GM19324 (cell line): ENCODE data around the gene NEB.
"Not testable (repeated sequence)": the region's sequence is repeated elsewhere in the genome, so short reads cannot be mapped to it uniquely, and the experiment has no call there.

Experiments
- ATAC-seq: cut with Tn5 transposase; IDR thresholded peaks from one replicate; pipeline ENCODE4 v1.9.1; 2021; ENCODE audit warnings: mild to moderate bottlenecking, moderate library complexity; ENCODE audit not compliant: unreplicated experiment, low FRiP score

Gene NEB

DNA sequence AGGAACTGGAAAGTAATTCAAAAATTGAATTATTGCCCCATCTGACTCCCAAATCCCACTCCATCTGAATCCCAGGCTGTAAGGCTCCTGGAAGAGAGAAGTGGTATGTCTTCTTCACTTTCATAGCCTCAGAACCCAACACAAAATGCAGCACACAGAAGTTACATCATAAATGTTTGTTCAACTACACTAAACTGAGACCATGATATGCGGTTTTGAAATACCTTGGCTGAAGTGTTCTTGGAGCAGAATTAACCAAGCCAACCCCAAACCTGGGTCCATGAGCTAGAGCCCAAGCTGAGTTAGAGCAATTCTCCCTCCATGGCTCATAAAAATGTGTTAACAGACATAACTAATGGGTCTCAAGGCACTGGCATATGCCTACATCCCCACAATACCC is 23.3 kb downstream of the NEB start:
- ATAC-seq = no peak

DNA sequence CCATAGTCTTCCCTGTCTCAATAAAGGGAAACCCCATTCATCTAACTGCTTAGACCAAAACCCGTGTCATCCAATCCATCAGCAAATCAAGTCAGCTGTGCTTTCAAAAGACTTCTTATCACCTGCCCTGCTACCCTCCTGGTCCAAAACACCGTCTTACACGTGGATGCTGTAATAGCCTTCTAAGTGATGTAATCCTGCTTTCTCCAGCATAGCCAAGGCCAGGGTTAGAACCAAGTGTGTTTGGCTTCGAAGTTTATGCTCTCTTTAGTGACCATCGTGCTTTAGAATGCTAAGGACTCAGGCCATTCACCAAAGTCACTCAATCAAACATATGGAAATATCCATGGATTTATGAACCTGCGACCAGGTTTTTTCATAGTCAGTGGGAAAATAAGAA is 25.5 kb downstream of the NEB start:
- ATAC-seq = no peak

DNA sequence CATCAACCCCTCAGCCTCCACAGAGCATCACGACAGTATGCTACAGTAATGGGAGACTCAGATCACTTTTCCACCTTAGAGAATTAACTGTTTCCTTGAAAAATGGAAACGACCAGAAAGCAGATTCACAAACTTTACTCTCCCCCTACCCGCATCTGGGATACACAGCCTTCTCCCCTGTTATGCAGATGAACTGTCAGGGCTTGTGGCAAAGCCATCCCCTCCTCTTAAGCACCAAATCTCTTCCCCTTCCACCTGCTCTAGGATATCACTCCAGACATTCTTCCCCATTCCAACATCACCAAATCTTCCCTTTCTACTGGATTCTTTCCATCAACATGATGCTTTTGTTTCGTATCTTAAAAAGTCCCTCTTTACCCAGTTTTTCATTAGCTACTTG is 26.4 kb downstream of the NEB start:
- ATAC-seq = no peak

DNA sequence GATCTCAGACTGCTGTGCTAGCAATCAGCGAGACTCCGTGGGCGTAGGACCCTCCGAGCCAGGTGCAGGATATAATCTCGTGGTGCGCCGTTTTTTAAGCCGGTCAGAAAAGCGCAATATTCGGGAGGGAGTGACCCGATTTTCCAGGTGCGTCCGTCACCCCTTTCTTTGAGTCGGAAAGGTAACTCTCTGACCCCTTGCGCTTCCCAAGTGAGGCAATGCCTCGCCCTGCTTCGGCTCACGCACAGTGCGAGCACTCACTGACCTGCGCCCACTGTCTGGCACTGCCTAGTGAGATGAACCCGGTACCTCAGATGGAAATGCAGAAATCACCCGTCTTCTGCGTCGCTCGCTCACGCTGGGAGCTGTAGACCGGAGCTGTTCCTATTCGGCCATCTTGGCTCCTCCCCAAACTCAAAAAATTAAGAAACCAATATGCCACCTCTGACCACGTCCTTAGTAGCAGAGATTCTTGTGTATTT is 29.8 kb downstream of the NEB start:
- ATAC-seq = not testable (repeated sequence)

DNA sequence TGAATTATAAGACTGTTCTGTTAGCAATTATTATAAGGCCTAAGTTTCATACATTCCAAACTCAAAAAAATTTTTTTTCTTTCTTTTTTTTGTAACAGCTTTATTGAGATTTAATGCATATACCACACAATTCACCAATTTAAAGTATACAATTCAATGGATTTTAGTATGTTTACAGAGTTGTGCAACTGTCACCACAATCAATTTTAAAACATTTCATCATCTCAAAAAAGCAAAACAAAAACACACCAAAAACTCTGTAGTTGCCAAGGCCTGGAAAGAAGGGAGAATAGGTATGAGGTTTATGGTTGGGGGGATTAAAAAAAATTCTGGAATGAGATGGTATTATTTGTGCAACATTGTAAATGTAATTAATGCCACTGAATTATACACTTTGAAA is 36.1 kb downstream of the NEB start:
- ATAC-seq = not testable (repeated sequence)

DNA sequence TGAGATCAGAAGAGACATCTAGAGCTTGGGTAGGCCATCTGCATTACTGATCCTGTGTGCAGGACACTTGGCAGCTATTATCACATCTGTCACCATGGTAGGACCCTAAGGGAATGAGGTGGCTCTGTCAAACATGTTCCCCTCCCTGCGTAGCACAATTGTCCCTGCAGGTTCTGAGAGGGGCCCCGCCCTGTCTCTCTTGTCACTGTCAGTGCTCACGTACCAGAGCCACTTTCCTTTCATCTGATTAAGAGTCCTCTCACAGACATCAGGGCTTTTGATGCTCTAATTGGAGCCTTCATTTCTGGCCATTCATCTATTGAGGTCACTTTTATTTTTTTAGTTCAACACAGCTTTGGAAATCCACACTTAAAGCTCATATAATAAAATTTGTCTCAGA is 38.5 kb downstream of the NEB start:
- ATAC-seq = no peak

DNA sequence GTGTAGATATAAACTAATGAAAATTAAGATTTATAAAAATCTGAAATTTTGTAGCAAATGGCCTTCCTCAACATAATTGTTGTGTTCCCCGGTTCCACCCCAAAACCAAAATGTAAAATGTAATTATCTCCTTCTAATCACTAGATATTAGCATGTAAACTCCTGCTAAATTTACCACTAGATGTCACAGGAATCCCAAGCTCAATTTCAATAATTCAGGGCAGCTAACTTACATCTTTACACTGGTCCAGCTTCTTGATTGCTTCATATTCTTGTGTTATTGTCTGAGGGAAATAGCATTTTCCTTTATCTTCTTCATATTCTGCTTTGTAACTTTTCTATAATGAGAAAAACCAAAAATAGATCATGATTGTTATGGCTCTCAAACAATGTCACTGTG is 42.6 kb downstream of the NEB start:
- no peak for ATAC-seq

DNA sequence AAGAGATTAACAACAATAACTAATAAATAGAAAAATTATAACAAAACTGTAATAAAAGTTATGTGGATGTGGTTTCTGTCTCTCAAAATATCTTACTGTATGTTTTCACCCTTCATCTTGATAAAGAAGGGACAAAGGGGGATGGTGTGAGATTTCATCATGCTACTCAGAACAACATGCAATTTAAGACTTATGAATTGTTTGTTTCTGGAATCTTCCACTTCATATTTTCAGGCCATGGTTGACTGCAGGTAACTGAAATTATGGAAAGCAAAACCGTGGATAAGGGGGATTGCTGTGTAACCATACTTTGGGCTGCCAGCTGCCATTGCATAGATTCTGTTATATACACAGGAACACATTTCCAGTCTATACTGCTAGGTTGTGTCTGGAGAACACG is 45.6 kb downstream of the NEB start:
- no peak for ATAC-seq

DNA sequence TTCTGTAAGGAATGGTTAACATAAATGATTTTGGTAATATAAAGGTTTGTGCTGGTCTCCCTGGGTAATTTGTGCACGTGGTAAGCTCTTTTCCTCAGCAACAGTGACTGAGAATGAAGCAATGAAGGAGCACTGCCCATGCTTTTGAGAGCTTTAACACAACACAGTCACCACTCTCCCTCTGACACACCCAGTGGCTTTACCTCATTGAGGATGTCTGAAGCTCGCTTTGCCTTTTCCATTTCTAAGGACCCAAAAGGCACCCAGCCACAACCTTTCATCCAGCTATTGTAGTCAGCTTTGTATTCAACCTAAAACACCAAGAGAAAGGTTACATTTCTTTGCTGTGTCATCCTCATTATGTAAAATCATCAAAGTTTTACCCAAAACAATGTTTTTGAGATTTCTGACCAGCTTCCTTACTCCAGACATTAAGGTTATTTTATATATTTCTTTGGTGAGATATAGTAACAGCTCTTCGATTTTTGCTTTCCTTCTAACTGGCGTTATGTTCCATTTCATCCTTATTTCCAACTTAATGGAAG is 51.7 kb downstream of the NEB start:
- ATAC-seq = no peak

DNA sequence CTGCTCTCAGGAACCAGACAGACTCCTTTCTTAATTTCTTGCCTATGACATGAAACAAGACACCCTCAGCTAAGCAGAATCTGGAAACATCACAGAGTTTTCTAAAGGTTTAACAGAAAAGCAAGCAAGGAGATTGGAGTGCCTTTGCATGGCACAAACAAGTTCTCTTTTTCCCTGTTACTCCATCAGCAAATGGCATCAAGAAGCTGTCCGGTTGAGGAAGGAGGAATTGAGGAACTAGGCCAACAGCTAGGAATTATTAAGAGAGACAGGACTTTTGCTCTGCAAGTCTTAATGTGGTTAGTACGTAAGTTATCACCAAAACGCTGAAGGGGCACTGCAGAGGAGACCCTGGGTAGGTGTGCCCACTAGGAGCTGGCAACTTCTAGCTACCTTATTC is 53.2 kb downstream of the NEB start:
- no peak for ATAC-seq

DNA sequence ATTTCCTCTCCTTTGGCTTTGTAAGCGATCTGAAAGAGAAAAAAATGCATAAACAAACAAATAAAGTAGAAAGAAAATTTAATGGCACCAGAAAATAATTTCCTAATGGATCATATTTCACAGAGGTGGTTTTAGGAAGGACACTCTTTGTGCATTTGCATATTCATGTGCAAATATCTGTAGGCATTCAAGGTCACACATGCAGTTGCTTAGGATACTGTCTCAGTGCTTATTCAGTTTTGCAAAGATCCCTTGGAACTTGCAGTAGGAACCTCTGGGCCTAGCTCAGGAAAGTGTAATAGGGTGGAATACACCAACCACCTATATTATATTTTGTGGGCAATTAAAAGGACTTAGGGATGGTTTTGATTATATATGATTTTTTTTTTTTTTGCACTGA is 54.3 kb downstream of the NEB start:
- no peak for ATAC-seq

DNA sequence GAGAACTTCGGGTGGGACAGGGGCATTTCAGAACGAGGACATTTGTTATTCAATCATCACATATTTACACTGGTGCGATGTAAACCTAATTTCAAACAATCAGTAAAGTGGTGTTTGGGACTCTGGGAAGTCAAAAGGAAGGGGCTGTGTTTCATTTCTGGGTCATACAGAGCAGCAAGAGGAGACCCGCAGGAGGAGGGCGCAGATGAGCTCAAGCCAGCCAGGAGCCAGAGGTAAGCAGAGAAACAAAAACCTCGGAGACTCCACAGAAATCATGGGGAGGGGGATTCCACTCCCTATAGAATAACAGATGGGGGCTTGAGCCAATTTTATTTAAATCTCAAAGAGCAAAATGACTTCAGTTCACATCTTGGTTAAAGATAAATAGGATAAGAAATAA is 55.4 kb downstream of the NEB start:
- ATAC-seq = no peak

DNA sequence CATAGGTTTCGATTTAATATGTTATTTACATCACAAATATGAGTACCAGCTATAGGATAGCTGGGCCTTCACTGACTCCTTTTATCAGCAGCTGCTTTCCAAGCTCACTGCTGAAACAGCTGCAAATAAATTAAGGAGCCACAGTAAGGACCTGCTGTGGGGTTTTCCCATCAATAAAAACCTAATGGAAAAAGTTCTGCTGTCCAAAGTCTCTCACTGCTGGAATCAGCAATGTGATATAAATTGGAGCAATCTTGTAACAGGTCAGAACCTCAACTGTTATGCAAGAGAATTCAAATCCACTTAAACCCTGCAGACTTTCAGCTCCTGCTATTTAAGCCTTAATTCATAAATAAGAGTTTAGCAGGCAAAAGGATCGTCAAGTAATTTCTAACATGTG is 61.3 kb downstream of the NEB start:
- ATAC-seq = no peak

DNA sequence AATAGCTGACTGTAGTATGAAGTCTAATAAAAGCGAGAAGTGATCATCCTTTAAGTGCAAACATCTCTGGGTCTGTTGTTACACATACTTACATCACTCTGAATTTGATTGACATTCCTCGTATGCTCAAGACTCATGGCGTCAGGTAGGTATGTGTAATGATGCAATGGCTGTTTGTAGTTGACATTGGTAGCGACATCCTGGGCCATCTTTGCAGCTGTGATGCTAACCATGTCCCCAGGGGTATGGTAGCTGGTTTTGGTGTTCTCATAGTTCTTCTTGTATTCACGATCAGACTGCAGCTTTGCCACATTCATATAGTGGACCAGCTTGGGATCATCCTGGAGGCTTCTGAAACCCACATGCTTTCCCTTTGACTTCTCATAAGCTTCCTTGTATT is 62.0 kb downstream of the NEB start:
- no peak for ATAC-seq

DNA sequence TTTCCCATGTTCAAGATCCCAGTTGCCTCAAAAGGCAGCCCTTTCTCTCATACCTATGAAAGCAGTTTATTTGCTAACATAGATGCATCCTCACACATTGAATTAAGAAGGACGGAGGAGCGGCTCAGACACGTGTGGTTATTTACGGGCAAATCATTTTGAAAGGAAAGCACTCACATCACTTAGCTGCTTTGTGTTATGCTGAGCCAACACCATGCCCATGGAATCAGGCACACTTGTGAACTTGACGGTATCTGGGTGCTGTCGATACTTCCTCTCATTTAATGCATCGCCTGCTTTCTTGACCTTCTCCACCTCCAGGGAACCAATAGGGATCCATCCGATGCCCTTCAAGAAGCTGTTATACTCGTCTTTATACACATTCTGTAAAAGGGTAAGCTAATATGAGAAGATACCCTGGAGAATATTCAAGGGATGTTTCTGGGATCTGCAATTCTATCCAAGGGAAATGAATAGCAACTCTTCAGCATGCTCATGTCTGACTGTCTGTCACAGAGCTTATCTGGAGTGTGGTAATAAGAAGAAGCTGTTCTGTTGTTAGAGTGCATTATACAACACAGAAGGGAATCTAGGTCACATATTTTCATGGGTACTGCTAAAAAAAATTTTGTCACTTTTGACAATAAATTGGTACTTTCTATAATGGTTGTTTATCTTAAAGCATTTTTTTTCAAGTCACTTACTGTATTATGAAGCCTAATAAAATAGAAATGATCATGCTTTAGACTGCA is 63.3 kb downstream of the NEB start:
- ATAC-seq = no peak

DNA sequence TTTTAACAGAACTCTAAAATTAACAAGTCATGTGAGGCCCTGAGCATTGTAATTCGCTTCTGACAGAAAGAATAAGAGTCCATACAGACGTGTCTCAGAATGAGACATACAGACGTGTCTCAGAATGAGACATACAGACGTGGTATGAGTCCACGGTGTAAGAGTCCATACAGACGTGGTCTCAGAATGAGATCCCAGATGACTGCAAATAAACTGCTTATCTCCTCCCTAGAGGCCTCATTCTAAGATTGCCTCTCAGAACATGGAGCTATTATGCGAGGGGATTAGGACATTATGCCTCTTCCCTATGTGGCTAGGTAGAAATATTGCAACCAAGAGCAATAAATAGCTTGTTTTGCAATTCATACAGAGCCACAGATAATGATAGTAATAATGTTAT is 63.9 kb downstream of the NEB start:
- ATAC-seq = no peak

DNA sequence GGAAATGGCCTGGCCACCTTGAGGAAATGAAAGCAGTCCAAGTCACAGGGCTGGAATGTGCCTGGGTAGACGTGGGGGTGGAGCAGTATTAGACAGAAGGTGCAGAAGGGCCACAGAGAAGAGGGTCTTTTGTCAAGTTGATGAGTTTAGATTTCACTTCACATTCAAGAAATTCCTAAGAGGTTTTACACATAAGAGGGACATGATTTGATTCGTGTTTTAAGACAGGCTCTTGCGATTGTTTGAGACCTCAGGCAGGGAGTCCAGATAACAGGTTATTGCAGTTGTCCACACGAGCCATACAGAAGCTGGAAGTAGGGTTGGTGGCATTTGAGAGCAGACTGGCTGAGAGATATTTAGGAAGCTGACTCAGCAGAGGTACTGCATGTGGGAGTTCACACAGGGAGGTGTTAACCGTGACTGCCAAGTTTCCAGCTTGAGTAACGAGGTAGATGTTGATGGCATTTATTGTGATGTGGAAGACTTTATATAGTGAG is 64.6 kb downstream of the NEB start:
- ATAC-seq = no peak

DNA sequence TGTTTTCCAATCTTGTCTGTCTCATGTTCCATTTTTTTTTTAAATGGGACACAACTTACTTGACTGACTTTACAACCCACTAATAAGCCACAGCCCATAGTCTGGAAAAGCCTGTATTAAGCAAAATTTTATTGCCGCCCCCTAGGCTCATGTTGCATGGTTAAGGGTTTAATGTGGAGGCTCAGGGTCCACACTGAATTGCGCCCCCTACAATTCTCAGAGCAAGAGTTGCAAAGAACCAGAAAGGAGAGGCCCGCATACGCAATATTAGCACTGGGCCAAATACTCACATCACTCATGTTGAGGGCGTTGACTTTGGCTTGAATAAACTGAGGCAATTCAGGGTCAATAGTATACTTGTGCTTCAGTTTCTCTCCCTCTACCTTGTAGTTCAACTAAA is 65.5 kb downstream of the NEB start:
- ATAC-seq = no peak

DNA sequence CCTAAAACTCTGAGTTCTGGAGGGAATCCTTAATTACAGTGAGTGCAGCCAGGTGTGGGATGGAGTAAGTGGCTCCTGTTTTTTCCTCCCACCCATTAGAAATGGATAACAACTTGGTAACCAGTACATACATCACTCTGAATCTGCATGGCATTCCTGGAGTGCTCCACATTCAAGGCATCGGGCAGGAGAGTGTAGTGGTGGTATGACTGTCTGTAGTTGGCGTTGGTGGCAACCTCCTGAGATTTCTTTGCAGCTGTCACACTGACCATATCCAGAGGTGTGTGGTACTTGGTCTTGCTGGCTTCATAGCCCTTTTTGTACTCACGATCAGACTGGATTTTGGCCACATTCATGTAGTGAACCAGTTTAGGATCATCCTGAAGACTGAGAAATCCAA is 68.3 kb downstream of the NEB start:
- no peak for ATAC-seq

DNA sequence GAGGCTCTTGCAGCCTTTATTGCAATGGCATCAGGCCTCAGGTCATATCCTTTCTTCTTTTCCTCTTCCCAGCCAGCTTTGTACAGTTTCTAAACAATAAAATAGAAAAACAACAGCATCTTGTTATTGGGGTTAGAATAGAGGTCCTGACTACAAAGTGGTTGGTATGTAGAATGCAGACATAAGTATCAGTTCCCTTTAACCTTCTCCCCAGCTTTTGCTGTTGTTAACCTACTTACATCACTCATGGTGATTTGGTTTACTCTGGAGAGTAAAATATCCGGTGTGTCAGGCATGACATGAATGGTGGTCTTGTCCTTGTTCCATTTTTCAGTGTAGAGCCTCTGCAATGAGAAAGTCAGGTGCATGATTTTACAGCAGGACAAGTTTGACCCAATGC is 69.8 kb downstream of the NEB start:
- ATAC-seq = no peak

DNA sequence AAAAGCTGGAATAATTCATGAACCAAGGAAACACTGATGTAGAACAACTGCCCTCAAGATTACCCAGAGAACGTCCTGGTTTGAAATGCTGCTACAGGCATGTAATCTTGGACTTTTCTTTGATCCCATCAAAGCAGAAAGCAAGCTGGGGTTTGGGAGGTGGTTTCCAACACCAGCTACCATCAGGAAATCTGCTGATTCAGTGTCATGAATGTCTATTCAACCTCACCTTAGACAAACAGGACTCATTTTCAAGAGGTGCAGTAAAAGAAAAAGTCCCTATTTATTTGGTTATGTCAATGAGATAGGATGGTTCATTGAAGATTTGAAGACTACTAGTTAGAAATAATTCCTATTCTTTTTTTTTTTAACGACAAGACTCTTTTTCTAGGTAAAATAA is 72.7 kb downstream of the NEB start:
- no peak for ATAC-seq

DNA sequence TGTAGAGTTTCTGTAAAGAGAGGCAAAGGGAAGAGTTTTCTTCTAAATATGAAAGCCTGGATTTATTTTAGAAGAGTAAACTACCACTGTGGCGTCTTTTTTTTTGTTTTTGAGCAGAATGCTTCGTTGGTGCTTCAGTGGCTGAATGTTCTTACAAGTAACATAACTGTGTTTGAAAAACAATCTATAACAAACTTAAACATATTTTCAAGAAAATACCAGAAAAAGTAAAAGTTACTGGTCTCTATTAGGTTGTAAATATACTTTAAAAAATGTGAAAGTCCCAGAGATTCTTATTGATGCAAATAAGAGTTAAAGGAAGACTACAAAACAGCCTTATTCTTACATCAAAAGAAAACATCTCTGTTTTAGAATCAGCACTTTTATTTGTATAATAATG is 76.2 kb downstream of the NEB start:
- no peak for ATAC-seq
